Calu3 (cell line): ENCODE results near the gene CXCL8. TPM values are rescaled to one million over a fixed set of nuclear protein-coding genes. Genes with fewer than 3 reads are reported as not detected.

Source experiments
- BruUV-seq: library from RNA; stranded (reverse); fragments of 400-500 nt; replicated peaks from 2 replicates; lab custom pipeline; 2021; lab: Mats Ljungman, UMichigan
- CTCF ChIA-PET: fragments of 300-600 bp; sonication (Branson Sonifier 250); formaldehyde crosslinking; loops from one replicate; lab custom pipeline; 2022; ENCODE audit warnings: antibody characterized with exemption; lab: Charles Lee
- DNase-seq: peaks from one replicate; pipeline ENCODE4 v3.0.0; 2022
- H3K27ac Mint-ChIP-seq: one replicate; pipeline ENCODE4 v1.8.0; 2022; ENCODE audit warnings: mixed read lengths; ENCODE audit not compliant: unreplicated experiment
- H3K27me3 Mint-ChIP-seq: one replicate; pipeline ENCODE4 v1.8.0; 2022; ENCODE audit warnings: mixed read lengths; ENCODE audit not compliant: unreplicated experiment
- H3K36me3 Mint-ChIP-seq: one replicate; pipeline ENCODE4 v1.8.0; 2022; ENCODE audit warnings: mild to moderate bottlenecking, moderate library complexity, mixed read lengths; ENCODE audit not compliant: insufficient read depth, unreplicated experiment
- H3K4me1 Mint-ChIP-seq: one replicate; pipeline ENCODE4 v1.8.0; 2022; ENCODE audit warnings: mild to moderate bottlenecking, low read depth, mixed read lengths; ENCODE audit not compliant: unreplicated experiment
- H3K4me3 Mint-ChIP-seq: one replicate; pipeline ENCODE4 v1.8.0; 2022; ENCODE audit warnings: mild to moderate bottlenecking, low read depth, moderate library complexity, mixed read lengths; ENCODE audit not compliant: unreplicated experiment
- H3K9me3 Mint-ChIP-seq: one replicate; pipeline ENCODE4 v1.8.0; 2022; ENCODE audit warnings: low read depth, mixed read lengths; ENCODE audit not compliant: unreplicated experiment
- intact Hi-C: fragments of 100-400 bp; cut with micrococcal nuclease; formaldehyde crosslinking; loops from one replicate; pipeline ENCODE4 v1.10.0; 2022; ENCODE audit not compliant: unreplicated experiment
- total RNA-seq: library from RNA; stranded (reverse); gene quantifications from 2 replicates; pipeline ENCODE4 v1.2.3, GENCODE V29; 2022
- TF ChIP-seq, protein P1 (sequence below): fragments of 200-600 bp; IDR thresholded peaks from one replicate; pipeline ENCODE4 v1.8.0; 2022; ENCODE audit warnings: antibody characterized with exemption; ENCODE audit not compliant: unreplicated experiment

Gene CXCL8
- total RNA-seq, 1 experiment from 2014 or later: 404 TPM

DNA sequence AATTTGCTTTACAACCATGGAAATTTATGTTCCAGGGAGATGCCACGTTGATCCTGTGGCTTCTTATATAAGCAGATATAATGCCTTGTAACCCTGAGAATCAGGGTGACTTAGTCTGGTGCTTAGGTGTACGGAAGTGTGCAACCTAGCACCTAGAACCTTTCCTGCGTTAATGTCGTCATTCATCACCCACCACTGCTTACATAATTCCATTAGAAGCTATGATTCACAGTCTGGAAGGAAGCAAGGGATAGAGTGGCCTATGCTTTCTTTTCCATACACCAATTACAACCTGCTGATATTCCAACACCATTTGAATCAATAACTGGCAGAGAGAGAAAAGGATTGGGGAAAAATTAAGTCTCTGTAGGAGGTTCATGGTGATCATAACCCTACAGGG lies 17.3 kb upstream of the CXCL8 start:
- Mint-ChIP-seq H3K27me3 (no peaks in the 10 kb centered on the region), H3K9me3 (peaks cover 2% of the 10 kb centered on the region), H3K4me1 (peaks cover 57% of the 10 kb centered on the region), H3K27ac (no peak overlapping the region), H3K4me3 (no peak overlapping the region), H3K36me3 (peaks cover 11% of the 10 kb centered on the region)
- no TSS peak for BruUV-seq
- TF ChIP-seq, protein P1, sequence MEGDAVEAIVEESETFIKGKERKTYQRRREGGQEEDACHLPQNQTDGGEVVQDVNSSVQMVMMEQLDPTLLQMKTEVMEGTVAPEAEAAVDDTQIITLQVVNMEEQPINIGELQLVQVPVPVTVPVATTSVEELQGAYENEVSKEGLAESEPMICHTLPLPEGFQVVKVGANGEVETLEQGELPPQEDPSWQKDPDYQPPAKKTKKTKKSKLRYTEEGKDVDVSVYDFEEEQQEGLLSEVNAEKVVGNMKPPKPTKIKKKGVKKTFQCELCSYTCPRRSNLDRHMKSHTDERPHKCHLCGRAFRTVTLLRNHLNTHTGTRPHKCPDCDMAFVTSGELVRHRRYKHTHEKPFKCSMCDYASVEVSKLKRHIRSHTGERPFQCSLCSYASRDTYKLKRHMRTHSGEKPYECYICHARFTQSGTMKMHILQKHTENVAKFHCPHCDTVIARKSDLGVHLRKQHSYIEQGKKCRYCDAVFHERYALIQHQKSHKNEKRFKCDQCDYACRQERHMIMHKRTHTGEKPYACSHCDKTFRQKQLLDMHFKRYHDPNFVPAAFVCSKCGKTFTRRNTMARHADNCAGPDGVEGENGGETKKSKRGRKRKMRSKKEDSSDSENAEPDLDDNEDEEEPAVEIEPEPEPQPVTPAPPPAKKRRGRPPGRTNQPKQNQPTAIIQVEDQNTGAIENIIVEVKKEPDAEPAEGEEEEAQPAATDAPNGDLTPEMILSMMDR: no peak
- CTCF ChIA-PET: interaction anchor here (0.5 kb wide), 1 partner anchor 49 kb away, joined by 4 read pairs; no protein-coding TSS in a partner anchor
- intact Hi-C loops: no loop called here
- no peak for DNase-seq

DNA sequence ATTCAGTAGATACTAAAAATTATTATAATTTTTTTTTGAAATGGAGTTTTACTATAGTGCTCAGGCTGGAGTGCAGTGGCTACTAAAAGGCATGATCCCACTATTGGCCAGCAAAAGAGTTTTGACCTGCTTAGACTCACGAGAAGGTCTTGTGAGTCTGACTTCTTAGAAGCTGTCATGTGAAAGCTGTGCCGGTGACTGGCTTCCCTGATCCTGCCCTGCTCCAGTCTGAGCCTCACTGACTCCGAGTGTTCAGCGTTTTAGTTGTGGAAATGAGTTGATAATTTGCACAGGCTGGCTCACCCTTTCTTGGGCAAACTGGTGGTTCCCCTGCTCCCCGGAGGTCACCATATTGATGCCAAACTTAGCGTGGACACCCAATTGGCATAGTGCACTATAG lies 16.4 kb upstream of the CXCL8 start:
- CTCF ChIA-PET: interaction anchor here (0.6 kb wide), 1 partner anchor 411 kb away, joined by 3 read pairs; no protein-coding TSS in a partner anchor
- TF ChIP-seq, protein P1: no peak
- peaks cover 2% of the 10 kb centered on the region for H3K9me3 Mint-ChIP-seq
- H3K4me1 Mint-ChIP-seq: peaks cover 57% of the 10 kb centered on the region
- H3K36me3 Mint-ChIP-seq: peaks cover 12% of the 10 kb centered on the region
- no TSS peak for BruUV-seq
- intact Hi-C loops: no loop called here
- no peaks in the 10 kb centered on the region for H3K27me3 Mint-ChIP-seq
- no peak overlapping the region for H3K4me3 Mint-ChIP-seq
- no peak for DNase-seq
- H3K27ac Mint-ChIP-seq: no peak overlapping the region

DNA sequence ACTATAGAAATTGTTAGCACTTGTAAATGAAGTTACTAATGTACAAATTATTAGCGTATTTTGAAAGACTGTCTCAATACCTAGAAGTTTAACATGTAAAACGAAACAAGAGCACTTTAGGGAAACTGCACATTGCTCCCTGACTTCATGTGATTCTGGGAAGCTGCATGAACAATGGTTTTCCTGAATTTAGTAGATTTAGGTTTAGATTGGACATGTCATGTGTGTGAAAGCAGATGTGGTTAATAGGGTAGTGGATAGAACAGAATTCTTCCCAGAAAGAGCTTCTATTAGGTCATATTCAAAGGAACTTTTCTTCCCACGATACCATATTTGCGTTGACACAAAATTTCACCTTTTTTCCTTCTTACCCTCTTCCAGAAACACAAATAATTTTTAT lies 14.9 kb upstream of the CXCL8 start:
- H3K36me3 Mint-ChIP-seq: peaks cover 12% of the 10 kb centered on the region
- DNase-seq: no peak
- H3K27me3 Mint-ChIP-seq: no peaks in the 10 kb centered on the region
- H3K9me3 Mint-ChIP-seq: peaks cover 2% of the 10 kb centered on the region
- H3K4me1 Mint-ChIP-seq: peaks cover 65% of the 10 kb centered on the region
- CTCF ChIA-PET: interaction anchor here (0.6 kb wide), 1 partner anchor 21 kb away, joined by 4 read pairs; no protein-coding TSS in a partner anchor
- intact Hi-C loops: loop anchor here (5.0 kb wide), 2 partner anchors 43 to 197 kb away; no protein-coding TSS in a partner anchor
- no TSS peak for BruUV-seq
- TF ChIP-seq, protein P1: no peak
- no peak overlapping the region for H3K4me3 Mint-ChIP-seq
- peak overlapping the region; percentile 89 for H3K27ac Mint-ChIP-seq

DNA sequence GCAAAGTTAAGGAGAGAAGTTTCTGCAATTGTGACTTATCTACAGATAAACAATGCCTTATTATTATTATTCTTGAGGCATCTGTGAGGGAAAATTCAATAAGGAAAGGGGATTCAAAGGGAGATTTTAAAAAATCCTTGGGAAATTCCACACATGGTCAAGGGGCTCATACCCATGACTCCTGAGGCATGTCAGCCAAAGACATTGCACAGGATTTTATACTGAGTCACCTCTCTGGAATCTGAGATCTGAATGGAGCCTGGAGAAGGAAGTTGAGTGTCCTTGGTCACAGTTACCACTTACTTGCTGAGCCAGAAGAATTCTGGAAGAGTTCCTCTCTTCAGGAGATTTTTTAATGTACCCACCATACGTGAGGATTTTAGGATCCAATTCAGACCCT lies 14.4 kb upstream of the CXCL8 start:
- no TSS peak for BruUV-seq
- intact Hi-C loops: loop anchor here (2.0 to 5.0 kb wide), 4 partner anchors 19 to 196 kb away; no protein-coding TSS in a partner anchor
- peaks cover 65% of the 10 kb centered on the region for H3K4me1 Mint-ChIP-seq
- CTCF ChIA-PET: interaction anchor here (0.6 kb wide), 1 partner anchor 22 kb away, joined by 4 read pairs; no protein-coding TSS in a partner anchor
- TF ChIP-seq, protein P1: no peak
- peak overlapping the region; percentile 89 for H3K27ac Mint-ChIP-seq
- H3K4me3 Mint-ChIP-seq: peak overlapping the region; percentile 1
- no peaks in the 10 kb centered on the region for H3K27me3 Mint-ChIP-seq
- H3K9me3 Mint-ChIP-seq: no peaks in the 10 kb centered on the region
- H3K36me3 Mint-ChIP-seq: peaks cover 12% of the 10 kb centered on the region
- peak; percentile 40 for DNase-seq
